Measurements from ENCODE around the gene ARL3.
A peak's percentile ranks its signal among the peaks of the same experiment; 100 is the strongest.
"Not testable (repeated sequence)": the region's sequence is repeated elsewhere in the genome, so short reads cannot be mapped to it uniquely, and the experiment has no call there.

Gene ARL3

GRCh38 chr10:102735065-102735562 is 20.9 kb upstream of the ARL3 start:
- no peak for DNase-seq

DNA sequence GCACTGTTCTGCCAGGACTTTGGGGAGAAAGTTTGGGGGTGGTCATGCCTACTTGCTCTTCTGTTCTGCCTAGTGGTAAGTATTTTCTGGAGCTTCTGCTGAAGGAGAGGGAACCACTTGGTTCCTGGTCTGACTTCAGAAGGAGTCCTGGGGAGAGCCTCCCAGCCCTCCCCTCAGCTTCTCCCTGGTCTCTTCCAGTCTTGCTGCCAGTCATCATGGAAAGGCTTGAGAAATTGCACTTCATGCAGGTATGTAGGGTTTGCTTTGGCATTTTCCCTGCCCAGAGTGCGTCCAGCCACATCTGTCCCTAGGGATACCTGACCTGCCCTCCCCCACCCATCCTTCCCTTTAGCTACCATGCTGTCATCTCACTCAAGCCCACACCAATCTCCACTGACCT is 18.5 kb upstream of the ARL3 start:
- DNase-seq: no peak

DNA sequence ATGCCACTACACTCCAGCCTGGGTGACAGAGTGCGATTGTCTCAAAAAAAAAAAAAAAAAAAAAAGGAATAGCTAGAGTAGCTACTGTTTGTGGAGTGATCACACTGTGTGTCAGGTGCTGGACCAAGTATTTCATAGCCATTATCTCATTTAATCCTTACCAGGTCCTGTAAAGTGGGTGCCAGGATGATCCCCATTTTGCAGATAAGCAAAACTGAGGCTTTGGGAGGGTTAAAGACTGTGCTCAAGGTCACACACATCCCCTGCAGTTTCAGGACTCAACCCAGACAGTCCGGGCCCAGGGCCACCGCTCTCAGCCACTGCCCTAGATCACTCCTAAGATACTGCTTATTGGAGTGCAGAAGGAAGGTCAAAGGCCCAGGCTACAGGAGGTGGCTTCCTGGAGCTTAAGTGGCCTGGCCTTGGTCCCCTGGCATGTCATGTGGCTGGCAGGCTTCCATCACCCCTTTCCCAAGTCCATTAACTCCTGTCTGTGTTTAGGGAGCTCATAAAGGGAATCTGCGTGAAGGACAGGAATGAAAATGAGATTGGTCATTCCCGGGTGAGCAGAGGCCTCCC is 17.1 kb upstream of the ARL3 start:
- no peak for DNase-seq

GRCh38 chr10:102729029-102730026 is 15.1 kb upstream of the ARL3 start:
- peak; percentile 8 for DNase-seq

DNA sequence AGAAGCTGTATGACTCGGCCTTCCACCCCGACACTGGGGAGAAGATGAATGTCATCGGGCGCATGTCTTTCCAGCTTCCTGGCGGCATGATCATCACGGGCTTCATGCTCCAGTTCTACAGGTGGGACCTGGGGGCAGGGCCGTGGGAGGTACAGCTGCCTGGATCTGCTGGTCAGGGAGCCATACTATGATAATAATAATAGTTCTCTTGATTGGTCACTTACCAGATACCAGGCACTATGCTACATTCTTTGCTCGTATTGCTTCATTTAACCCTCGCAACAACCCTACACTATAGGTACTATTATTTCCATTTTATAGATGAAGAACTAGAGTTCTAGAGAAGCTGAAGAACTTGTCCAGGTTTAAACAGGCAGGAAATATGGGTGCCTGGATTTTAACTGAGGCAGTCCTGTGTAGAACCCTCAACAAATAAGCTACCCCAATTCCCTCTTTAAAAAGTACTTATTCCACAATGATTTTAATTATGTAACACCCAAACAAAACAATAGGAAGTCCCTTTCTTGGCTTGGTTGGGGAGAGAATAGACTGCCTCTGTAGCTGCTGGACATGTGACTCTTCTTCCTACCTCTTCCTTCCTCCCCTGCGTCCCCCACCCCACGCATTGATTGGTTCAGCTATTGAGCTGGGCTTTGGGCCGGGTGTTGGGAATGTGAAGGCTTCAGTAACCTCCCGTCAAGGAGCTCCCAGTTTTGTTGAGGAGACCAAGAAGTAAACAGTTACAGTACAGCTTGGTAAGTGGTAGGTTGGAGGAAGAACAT is 13.0 kb upstream of the ARL3 start:
- no peak for DNase-seq

GRCh38 chr10:102726274-102726673 is 12.1 kb upstream of the ARL3 start:
- DNase-seq: no peak

GRCh38 chr10:102723989-102724388 is 9.8 kb upstream of the ARL3 start:
- DNase-seq: no peak

DNA sequence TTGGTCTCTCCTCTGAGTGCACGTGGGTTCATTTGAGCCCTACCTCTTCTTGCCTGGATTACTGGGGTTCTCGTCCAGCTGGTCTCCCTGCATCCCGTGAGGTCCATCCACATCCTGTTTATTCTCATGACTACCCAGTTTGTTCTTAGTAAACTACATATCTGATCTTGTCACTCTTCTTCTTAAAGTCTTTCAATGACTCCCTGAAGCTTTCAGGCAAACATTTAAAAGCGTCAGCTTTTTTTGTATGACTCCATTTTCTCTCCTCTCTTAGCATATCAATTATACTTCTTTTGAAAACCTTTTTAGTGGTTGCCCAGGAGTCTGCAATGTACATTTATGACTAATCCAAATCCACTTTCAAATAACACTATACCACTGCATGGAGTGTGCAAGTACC is 7.8 kb upstream of the ARL3 start:
- no peak for DNase-seq

GRCh38 chr10:102720775-102721301 is 6.6 kb upstream of the ARL3 start:
- no peak for DNase-seq

DNA sequence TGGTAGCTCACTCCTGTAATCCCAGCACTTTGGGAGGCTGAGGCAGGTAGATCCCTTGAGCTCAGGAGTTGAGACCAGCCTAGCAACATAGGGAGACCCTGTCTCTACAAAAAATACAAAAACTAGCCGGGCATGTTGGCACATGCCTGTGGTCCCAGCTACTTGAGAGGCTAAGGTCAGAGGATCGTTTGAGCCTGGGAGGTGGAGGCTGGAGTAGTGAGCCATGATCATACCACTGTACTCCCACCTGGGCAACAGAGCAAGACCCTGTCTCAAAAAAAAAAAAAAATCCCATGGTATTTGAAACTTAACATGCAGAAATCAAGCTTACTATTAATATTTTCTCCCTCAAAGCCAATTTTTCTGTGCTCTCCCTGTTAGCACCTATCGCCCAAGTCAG is 6.1 kb upstream of the ARL3 start:
- DNase-seq: no peak

GRCh38 chr10:102718220-102718619 is 4.0 kb upstream of the ARL3 start:
- no peak for DNase-seq

DNA sequence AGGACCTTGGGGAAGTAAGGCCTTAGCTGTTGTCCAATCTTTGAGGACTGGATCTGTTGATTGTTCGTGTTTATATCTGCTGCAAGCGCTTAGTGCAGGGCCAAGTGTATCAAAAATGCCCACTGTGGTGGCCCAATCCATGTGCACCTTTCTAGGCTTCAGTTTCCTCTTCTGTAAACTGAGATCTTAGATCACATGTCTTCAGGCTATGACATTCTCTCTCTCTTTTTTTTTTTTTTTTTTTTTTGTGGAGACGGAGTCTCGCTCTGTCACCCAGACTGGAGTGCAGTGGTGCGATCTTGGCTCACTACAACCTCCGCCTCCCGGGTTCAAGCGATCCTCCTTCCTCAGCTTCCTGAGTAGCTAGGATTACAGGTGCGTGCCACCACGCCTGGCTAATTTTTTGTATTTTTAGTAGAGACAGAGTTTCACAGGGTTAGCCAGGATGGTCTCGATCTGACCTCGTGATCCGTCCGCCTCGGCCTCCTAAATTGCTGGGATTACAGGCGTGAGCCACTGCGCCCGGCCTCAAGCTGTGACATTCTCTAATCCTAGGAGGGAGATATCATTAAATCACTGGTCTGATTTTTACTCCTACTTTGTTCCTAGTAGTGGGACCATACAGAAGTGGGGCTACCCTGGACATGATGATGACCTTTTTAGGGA is 2.8 kb upstream of the ARL3 start:
- DNase-seq: not testable (repeated sequence)

- DNase-seq: no peak
These were observed 1.7 kb upstream of the ARL3 start for GRCh38 chr10:102715880-102716279.

GRCh38 chr10:102714621-102715455 is 641 bp upstream of the ARL3 start, which contains the start of gene SFXN2:
Gene SFXN2, plus strand, starts transcription at chr10:102714636. Its CDS starts 12,001 bp downstream, at chr10:102726637.
- no peak for DNase-seq

DNA sequence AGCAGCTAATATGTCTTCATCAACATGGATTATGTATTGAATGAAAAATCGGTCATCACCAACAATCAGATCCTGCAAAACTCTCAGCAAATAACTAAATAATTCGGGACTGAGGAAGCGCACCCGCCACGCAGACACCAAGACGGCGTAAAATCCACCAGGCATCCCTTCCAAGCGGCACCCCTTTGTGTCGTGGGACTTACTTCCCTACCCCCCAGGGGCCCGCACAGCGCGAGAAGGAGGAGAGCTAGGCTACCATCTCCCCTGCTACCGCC is 721 bp downstream of the ARL3 start:
- DNase-seq: no peak

DNA sequence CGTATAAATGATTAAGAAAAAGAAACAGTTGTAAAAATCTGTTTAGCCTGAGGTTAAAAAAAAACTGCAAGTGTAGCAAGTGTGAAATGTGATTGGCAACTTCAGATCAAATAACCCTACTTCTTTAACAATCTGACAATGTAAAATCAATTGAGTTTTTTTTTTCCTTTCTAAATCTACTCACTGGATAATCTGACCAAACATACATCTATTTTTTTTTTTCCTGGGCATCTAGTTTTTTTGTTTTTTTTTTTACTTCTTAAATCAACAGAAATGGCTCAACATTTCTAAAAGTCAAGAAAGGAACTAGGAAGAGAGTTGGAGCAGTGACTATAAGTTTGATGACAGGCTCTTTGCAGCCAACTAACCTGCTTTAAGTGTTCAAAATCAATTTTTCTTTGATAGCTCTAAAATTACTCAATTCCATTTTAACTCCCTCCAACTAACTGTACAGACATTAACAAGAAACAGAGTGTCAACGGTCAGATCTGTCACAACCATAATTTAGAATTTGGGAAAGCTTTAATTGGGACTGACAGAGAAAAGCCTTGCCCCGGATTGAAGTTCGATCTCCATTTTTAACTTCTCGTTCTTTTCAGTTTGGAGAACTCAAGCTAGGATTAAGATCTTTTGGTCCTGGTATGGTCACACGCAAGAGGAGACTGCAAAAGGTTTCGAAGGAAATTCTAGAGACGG is 1.2 kb downstream of the ARL3 start:
- no peak for DNase-seq

GRCh38 chr10:102712089-102712488 is 2.1 kb downstream of the ARL3 start:
- DNase-seq: no peak

GRCh38 chr10:102710609-102711008 is 3.6 kb downstream of the ARL3 start:
- DNase-seq: no peak

DNA sequence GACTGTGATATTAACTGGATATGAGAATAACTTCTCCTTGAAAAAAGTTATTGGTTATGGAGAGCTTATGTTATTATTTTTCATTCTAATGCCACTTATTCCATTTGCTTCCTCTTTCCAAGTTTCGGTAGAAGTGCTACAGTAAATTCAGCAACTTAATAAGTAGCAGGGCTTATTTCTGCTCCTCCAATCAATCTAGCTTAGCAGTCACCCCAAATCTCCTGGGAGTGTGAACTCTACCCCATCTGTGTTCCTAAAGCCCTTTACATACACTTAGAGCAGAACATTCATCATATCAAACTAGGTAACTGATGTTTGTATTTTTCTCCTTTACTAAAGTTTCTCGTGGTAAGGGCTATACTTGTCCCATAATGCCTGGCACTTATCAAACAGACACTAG is 8.7 kb downstream of the ARL3 start:
- DNase-seq: no peak

- DNase-seq: no peak
These were observed 9.3 kb downstream of the ARL3 start for GRCh38 chr10:102704915-102705314.

GRCh38 chr10:102702742-102703141 is 11.5 kb downstream of the ARL3 start:
- no peak for DNase-seq
